Left lung (tissue), 10 donors: ENCODE results near the gene GRIK5. TPM values are rescaled to one million over a fixed set of nuclear protein-coding genes. Genes with fewer than 3 reads are reported as not detected.
A peak's percentile ranks its signal among the peaks of the same experiment; 100 is the strongest.

ENCODE experiments used
- ATAC-seq: fragments of 200-7000 bp; cut with Tn5 transposase; one replicate; pipeline ENCODE4 v1.9.1; 2020; ENCODE audit warnings: moderate library complexity
- DNase-seq, 4 donors: peaks; one replicate each; pipeline ENCODE4 v3.0.0-alpha.2; 2013 to 2020
- H3K27ac ChIP-seq, 2 donors: fragments of 200-600 bp; sonication (generic) in 1 of 2; one replicate each; pipeline versions ENCODE4 v1.5.0 to v1.8.0; 2020 to 2021
- H3K27me3 ChIP-seq, 2 donors: fragments of 200-600 bp; sonication (generic) in 1 of 2; one replicate each; pipeline versions ENCODE4 v1.5.0 to v1.8.0; 2020 to 2021
- H3K36me3 ChIP-seq, 2 donors: fragments of 200-600 bp; sonication (generic) in 1 of 2; one replicate each; pipeline versions ENCODE4 v1.5.0 to v1.8.0; 2020 to 2021
- H3K4me1 ChIP-seq, 2 donors: fragments of 200-600 bp; one replicate each; pipeline ENCODE4 v1.8.0; 2021
- H3K4me3 ChIP-seq, 2 donors: fragments of 200-600 bp; sonication (generic) in 1 of 2; one replicate each; pipeline versions ENCODE4 v1.5.0 to v1.8.0; 2020 to 2021; ENCODE audit warnings: mild to moderate bottlenecking in 1 of 2
- H3K9me3 ChIP-seq, 2 donors: fragments of 200-600 bp; sonication (generic) in 1 of 2; one replicate each; pipeline versions ENCODE4 v1.5.0 to v1.8.0; 2020 to 2021
- intact Hi-C, 2 donors: fragments of 100-400 bp; cut with DNase I; formaldehyde crosslinking; loops; one replicate each; pipeline versions ENCODE4 v1.11.2 to v1.14.2; 2022
- polyA plus RNA-seq, 6 donors: library from polyadenylated mRNA; unstranded; fragments of 120-200 nt; gene quantifications; one replicate each; pipeline ENCODE4 v1.2.1, GENCODE V29; 2013; ENCODE audit not compliant: insufficient read length in 6 of 6
- total RNA-seq, 2 donors: library from RNA; stranded (reverse); fragmentation: NEBNext Ultra II Directional; extraction: Animal tissue kit (Norgen Biotek cat#: 25700); gene quantifications; one replicate each; pipeline ENCODE4 v1.2.1, GENCODE V29; 2021
- TF ChIP-seq, protein P1 (sequence below), 2 donors: fragments of 200-600 bp; sonication (generic) in 1 of 2; IDR thresholded peaks; one replicate each; pipeline versions ENCODE4 v1.5.0 to v1.8.0; 2021; ENCODE audit warnings: antibody characterized with exemption in 2 of 2
- donor health status: DM: no; HTN: yes; CAD: no.
- donor health status: DM: no; HTN: no; CAD: no.

The GRIK5 gene
- total and polyA plus RNA-seq, 8 donors, result 0.29 to 11.6 (median 4.6) TPM

DNA sequence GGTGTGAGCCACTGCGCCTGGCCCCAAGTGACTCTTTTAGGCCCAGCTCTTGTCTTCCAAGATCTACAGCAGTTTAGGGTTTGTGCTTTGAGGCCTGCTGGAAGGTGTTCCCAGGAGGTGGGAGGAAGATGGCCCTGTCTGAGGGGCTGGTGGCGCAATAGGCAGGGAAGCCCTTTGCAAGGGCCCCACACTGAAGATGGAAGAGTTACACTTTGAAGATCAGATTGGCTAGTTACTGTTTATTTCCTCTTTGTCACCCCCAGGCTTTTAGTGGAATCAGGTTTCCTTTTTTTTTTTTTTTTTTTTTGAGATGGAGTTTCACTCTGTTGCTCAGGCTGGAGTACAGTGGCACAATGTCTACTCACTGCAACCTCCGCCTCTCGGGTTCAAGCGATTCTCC, 109.0 kb downstream of the GRIK5 start:
- Histone ChIP-seq H3K9me3 (no peaks in the 10 kb centered on the region), H3K27me3 (peaks cover 0 to 1% of the 10 kb centered on the region in 2 donors), H3K27ac (no peak overlapping the region), H3K4me3 (no peak overlapping the region), H3K4me1 (peaks cover 12 to 20% of the 10 kb centered on the region in 2 donors), H3K36me3 (peaks cover 0 to 13% of the 10 kb centered on the region in 2 donors)
- TF ChIP-seq, protein P1, sequence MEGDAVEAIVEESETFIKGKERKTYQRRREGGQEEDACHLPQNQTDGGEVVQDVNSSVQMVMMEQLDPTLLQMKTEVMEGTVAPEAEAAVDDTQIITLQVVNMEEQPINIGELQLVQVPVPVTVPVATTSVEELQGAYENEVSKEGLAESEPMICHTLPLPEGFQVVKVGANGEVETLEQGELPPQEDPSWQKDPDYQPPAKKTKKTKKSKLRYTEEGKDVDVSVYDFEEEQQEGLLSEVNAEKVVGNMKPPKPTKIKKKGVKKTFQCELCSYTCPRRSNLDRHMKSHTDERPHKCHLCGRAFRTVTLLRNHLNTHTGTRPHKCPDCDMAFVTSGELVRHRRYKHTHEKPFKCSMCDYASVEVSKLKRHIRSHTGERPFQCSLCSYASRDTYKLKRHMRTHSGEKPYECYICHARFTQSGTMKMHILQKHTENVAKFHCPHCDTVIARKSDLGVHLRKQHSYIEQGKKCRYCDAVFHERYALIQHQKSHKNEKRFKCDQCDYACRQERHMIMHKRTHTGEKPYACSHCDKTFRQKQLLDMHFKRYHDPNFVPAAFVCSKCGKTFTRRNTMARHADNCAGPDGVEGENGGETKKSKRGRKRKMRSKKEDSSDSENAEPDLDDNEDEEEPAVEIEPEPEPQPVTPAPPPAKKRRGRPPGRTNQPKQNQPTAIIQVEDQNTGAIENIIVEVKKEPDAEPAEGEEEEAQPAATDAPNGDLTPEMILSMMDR (IDR thresholded peaks at IDR 0.05), result no peak
- no peak for DNase-seq
- intact Hi-C loops, result no loop called here
- no peak for ATAC-seq

DNA sequence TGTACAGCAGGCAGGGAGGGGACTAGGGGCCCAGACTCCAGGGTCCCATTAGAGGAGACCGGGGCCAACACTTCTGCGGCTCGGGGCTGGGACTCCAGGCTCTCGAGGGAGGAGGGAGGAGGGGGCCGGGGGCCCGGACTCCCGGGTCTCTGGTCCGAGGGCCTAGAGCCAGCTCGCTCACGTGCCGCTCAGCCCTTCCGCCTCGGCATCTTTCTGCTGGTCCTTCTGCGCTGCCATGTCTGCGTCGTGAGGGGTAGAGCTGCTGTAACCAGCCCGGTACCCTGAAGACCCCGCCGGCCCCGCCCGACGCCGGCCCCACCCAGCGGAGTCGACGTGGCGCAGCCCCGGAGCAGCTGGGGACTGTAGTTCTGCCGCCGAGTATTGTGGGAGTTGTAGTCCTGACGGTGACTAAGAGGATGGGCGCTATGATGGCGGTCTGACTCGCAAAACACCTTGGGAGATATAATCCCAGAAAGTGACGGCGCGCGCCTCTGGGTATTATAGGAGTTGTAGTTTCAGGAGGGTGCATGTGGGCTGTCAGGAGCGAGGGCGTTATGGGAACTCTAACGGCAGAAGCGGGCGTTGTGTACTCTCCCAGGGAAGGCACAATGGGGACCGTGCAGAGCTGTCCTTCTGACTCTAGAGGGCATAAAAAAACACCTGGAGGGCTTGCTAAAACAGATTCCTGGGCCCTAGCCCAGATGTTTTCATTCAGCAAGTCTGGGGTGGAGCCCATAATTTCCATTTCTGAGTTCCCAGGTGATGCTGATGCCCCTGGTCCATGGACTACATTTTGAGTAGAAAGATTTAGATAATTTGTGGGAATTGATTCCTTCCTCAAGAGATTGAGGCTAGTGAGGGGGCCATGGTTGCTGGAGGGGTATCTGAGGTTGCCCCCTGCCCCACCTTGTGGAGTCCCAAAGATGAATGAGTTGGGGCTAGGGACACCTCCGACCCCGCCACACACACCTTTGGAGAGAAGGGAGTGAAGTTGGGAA, 110.7 kb downstream of the GRIK5 start, which contains the start of gene RABAC1:
Gene RABAC1, minus strand, starts transcription at position 266 of the 998 bp plus-strand sequence. Its CDS starts 29 bp downstream, at position 237.
- TF ChIP-seq, protein P1 (IDR thresholded peaks at IDR 0.05), result no peak
- intact Hi-C loops, result no loop called here

DNA sequence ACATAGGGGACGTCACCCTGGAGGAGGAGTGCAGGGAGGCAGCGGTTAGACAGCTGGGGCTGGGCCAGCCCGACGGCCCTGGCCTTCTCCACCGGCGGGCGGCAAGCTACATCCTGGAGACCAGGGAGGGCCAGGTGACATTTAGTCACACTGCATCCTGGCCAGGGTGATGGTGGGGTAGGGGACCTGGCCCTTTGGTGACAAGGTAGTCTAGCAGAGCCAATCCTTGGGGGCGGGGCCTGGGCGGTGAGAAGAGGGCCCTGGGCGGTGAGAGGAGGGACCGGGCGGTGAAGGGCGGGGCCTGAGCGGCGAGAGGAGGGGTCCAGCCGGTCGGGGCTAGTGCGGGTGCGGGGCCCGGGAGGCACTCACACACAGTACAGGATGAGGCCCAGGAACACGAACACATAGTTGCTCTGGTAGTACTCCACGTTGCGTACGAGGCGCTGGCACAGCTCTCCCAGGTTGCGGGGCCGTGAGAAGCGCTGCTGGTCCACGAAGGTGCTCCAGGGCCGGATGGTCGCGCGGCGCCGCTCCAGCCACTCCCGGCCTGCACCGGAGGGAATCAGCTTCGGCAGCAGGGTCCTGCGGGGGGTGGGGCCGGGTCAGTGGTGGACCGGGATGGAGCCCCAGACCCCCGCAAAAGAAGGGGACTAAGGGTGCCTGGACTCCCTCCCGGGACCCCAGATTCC, 111.5 kb downstream of the GRIK5 start:
- H3K27me3 ChIP-seq, result no peaks in the 10 kb centered on the region
- intact Hi-C loops, result no loop called here
- H3K27ac ChIP-seq, result peak overlapping the region; percentile 92 to 97
- peaks cover 12 to 20% of the 10 kb centered on the region in 2 donors for H3K4me1 ChIP-seq
- TF ChIP-seq, protein P1 (IDR thresholded peaks at IDR 0.05), result no peak
- peak overlapping the region; percentile 92 to 95 for H3K4me3 ChIP-seq
- DNase-seq (peak; percentile 46 to 98 (median 88)), ATAC-seq (peak; percentile 92)
- H3K36me3 ChIP-seq, result peaks cover 0 to 19% of the 10 kb centered on the region in 2 donors
- H3K9me3 ChIP-seq, result no peaks in the 10 kb centered on the region

More for the DNA sequence above, 110.7 kb downstream of the GRIK5 start, which contains the start of gene RABAC1:
- DNase-seq (peak; percentile 82 to 96 (median 93)), ATAC-seq (peak; percentile 90)
- H3K4me1 ChIP-seq, result peaks cover 12 to 20% of the 10 kb centered on the region in 2 donors
- peak within 1 kb of the TSS; percentile 92 to 95 for H3K4me3 ChIP-seq
- no peaks in the 10 kb centered on the region for H3K9me3 ChIP-seq
- peak within 1 kb of the TSS; percentile 92 to 97 for H3K27ac ChIP-seq
- peaks cover 0 to 18% of the 10 kb centered on the region in 2 donors for H3K36me3 ChIP-seq
- H3K27me3 ChIP-seq, result no peaks in the 10 kb centered on the region

DNA sequence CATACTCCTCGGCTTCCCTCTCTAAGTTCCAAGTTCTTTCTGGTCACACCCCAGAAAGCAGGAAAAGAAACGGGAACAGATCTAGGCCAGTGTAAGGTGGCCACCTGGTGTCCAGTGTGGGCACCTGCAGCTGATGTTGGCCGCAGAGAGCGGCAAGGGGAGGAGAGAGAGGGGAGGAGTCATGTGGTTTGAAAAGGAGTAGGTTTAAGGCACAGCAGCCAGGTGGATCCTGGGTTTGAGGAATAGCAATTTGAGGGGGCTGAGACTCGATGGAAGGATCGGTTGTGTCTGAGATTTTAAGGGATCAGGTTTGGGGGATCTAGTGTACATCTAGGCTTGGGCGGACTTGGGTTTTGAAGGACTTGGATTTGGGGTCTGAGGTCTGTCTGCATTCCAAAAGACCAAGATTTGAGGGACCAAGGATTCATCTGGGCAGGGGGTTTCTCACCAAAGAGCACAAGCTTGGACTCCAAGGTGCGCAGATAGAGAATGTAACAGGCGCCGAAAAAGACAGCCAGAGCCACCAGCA, 112.1 kb downstream of the GRIK5 start:
- H3K4me3 ChIP-seq, result peak overlapping the region; percentile 92 to 95
- no peaks in the 10 kb centered on the region for H3K9me3 ChIP-seq
- no peaks in the 10 kb centered on the region for H3K27me3 ChIP-seq
- peaks cover 12 to 20% of the 10 kb centered on the region in 2 donors for H3K4me1 ChIP-seq
- ATAC-seq (peak; percentile 86), DNase-seq (peak in 3 of 4 donors; percentile 43 to 85 (median 77))
- peaks cover 0 to 19% of the 10 kb centered on the region in 2 donors for H3K36me3 ChIP-seq
- H3K27ac ChIP-seq, result peak overlapping the region; percentile 92 to 97
- intact Hi-C loops, result no loop called here
- TF ChIP-seq, protein P1 (IDR thresholded peaks at IDR 0.05), result peak; percentile 57 to 88
